IMR-90 (cell line): ENCODE data around the gene LMNTD2. TPM values are rescaled to one million over a fixed set of nuclear protein-coding genes. Genes with fewer than 3 reads are reported as not detected.
A peak's percentile ranks its signal among the peaks of the same experiment; 100 is the strongest.

ENCODE experiments used
- ATAC-seq: fragments of 200-7000 bp; cut with Tn5 transposase; 2 replicates; pipeline ENCODE4 v1.9.1; 2020; ENCODE audit warnings: low read depth, mild to moderate bottlenecking, moderate library complexity
- BruUV-seq: library from RNA; stranded (reverse); fragments of 400-500 nt; replicated peaks from 2 replicates; lab custom pipeline; 2021; lab: Mats Ljungman, UMichigan
- CTCF ChIA-PET: fragments of 300-600 bp; formaldehyde crosslinking; extraction: SDS; loops from one replicate; lab custom pipeline; 2021; ENCODE audit warnings: antibody characterized with exemption; lab: Yijun Ruan, JAX
- POLR2A ChIA-PET: fragments of 300-600 bp; sonication (Branson Sonifier 250); formaldehyde crosslinking; loops from one replicate; lab custom pipeline; 2022; ENCODE audit warnings: antibody characterized with exemption; ENCODE audit not compliant: unreplicated experiment; lab: Charles Lee
- DNase-seq: peaks from one replicate; pipeline ENCODE4 v3.0.0; 2013
- H2AFZ ChIP-seq: replicated peaks from 2 replicates; pipeline ENCODE3; 2013; ENCODE audit warnings: low read length, mild to moderate bottlenecking; ENCODE audit not compliant: poor library complexity
- H2AK5ac ChIP-seq: 2 replicates; pipeline ENCODE4 v1.6.1; 2013; ENCODE audit warnings: low read depth, low read length, inconsistent platforms
- H2AK9ac ChIP-seq: replicated peaks from 2 replicates; pipeline ENCODE3; 2013; ENCODE audit warnings: mild to moderate bottlenecking, low read depth, low read length, moderate library complexity; ENCODE audit not compliant: poor library complexity
- H2BK120ac ChIP-seq: 2 replicates; pipeline ENCODE4 v1.6.1; 2013; ENCODE audit warnings: low read depth, low read length, inconsistent platforms
- H2BK15ac ChIP-seq: 3 replicates; pipeline ENCODE4 v1.6.1; 2013; ENCODE audit warnings: low read depth, low read length, inconsistent platforms
- H2BK20ac ChIP-seq: 2 replicates; pipeline ENCODE4 v1.6.1; 2013; ENCODE audit warnings: low read depth, mild to moderate bottlenecking, inconsistent platforms, low read length, moderate library complexity
- H2BK5ac ChIP-seq: 2 replicates; pipeline ENCODE4 v1.6.1; 2013; ENCODE audit warnings: mild to moderate bottlenecking, low read depth, low read length, inconsistent platforms; ENCODE audit not compliant: poor library complexity, severe bottlenecking
- H3K14ac ChIP-seq: replicated peaks from 2 replicates; pipeline ENCODE4 v1.6.1; 2013; ENCODE audit warnings: low read depth, low read length, inconsistent platforms
- H3K18ac ChIP-seq: 2 replicates; pipeline ENCODE4 v1.6.1; 2013; ENCODE audit warnings: low read depth, low read length, control low read depth
- H3K23ac ChIP-seq: 2 replicates; pipeline ENCODE4 v1.6.1; 2013; ENCODE audit warnings: low read depth, low read length, inconsistent platforms
- H3K27ac ChIP-seq: 2 replicates; pipeline ENCODE4 v1.5.1; 2013; ENCODE audit warnings: mild to moderate bottlenecking, control low read depth, low read length; ENCODE audit not compliant: insufficient read depth
- H3K27me3 ChIP-seq: 2 replicates; pipeline ENCODE4 v1.6.1; 2013; ENCODE audit warnings: low read length; ENCODE audit not compliant: control insufficient read depth, insufficient read depth
- H3K36me3 ChIP-seq: 2 replicates; pipeline ENCODE4 v1.6.1; 2013; ENCODE audit warnings: low read length, mixed read lengths; ENCODE audit not compliant: control insufficient read depth, insufficient read depth
- H3K4ac ChIP-seq: 2 replicates; pipeline ENCODE4 v1.6.1; 2013; ENCODE audit warnings: low read depth, low read length, inconsistent platforms
- H3K4me1 ChIP-seq: 2 replicates; pipeline ENCODE4 v1.6.1; 2013; ENCODE audit warnings: low read length, mixed read lengths; ENCODE audit not compliant: control insufficient read depth, insufficient read depth
- H3K4me2 ChIP-seq: 2 replicates; pipeline ENCODE4 v1.6.1; 2013; ENCODE audit warnings: low read depth, mild to moderate bottlenecking, control low read depth, low read length, moderate library complexity
- H3K4me3 ChIP-seq: 2 replicates; pipeline ENCODE4 v1.5.1; 2013; ENCODE audit warnings: low read depth, mild to moderate bottlenecking, control low read depth, low read length, moderate library complexity; ENCODE audit not compliant: insufficient read depth
- H3K56ac ChIP-seq: 2 replicates; pipeline ENCODE4 v1.6.1; 2013; ENCODE audit warnings: low read length, inconsistent platforms; ENCODE audit not compliant: insufficient read depth; ENCODE audit errors: extremely low read depth
- H3K79me1 ChIP-seq, 2 experiments: 2 replicates each; pipeline ENCODE4 v1.6.1; 2013; ENCODE audit warnings: low read length in 2 of 2, inconsistent platforms in 1 of 2, low read depth in 1 of 2
- H3K9ac ChIP-seq: 2 replicates; pipeline ENCODE4 v1.6.1; 2013; ENCODE audit warnings: low read depth, low read length, control low read depth
- H3K9me1 ChIP-seq: 2 replicates; pipeline ENCODE4 v1.6.1; 2013; ENCODE audit warnings: low read length, inconsistent platforms; ENCODE audit not compliant: insufficient read depth
- H3K9me3 ChIP-seq: 2 replicates; pipeline ENCODE4 v1.6.1; 2013; ENCODE audit warnings: low read length; ENCODE audit not compliant: control insufficient read depth, insufficient read depth
- H4K20me1 ChIP-seq: 2 replicates; pipeline ENCODE4 v1.6.1; 2013; ENCODE audit warnings: low read length, inconsistent platforms; ENCODE audit not compliant: insufficient read depth
- H4K5ac ChIP-seq: 2 replicates; pipeline ENCODE4 v1.6.1; 2013; ENCODE audit warnings: mild to moderate bottlenecking, low read depth, low read length, control low read depth
- H4K8ac ChIP-seq, 2 experiments: 2 replicates each; pipeline ENCODE4 v1.6.1; 2013; ENCODE audit warnings: low read depth in 2 of 2, low read length in 2 of 2, control low read depth in 1 of 2, inconsistent platforms in 1 of 2
- H4K91ac ChIP-seq: 2 replicates; pipeline ENCODE4 v1.6.1; 2013; ENCODE audit warnings: low read depth, low read length, inconsistent platforms; ENCODE audit not compliant: insufficient read depth
- BHLHE40 ChIP-seq: fragments of 150-350 bp; IDR thresholded peaks from 2 replicates; pipeline ENCODE4 v1.6.1; 2016; ENCODE audit warnings: mild to moderate bottlenecking, low read depth, low read length
- CEBPB ChIP-seq: IDR thresholded peaks from 2 replicates; pipeline ENCODE4 v1.6.1; 2012; ENCODE audit warnings: low read depth, low read length, improper control_type of control experiment
- CHD1 ChIP-seq: IDR thresholded peaks from 2 replicates; pipeline ENCODE4 v1.6.1; 2012; ENCODE audit warnings: low read depth, low read length, improper control_type of control experiment
- CTCF ChIP-seq: conservative IDR thresholded peaks from 2 replicates; pipeline ENCODE4 v1.5.1; 2012; ENCODE audit warnings: mild to moderate bottlenecking, low read depth, low read length, improper control_type of control experiment
- ELK1 ChIP-seq: fragments of 150-350 bp; IDR thresholded peaks from 2 replicates; pipeline ENCODE4 v1.6.1; 2016; ENCODE audit warnings: low read depth, mild to moderate bottlenecking, low read length, moderate library complexity, borderline replicate concordance
- FOS ChIP-seq: fragments of 150-350 bp; IDR thresholded peaks from 2 replicates; pipeline ENCODE4 v1.6.1; 2016; ENCODE audit warnings: low read depth, low read length
- MAFK ChIP-seq: IDR thresholded peaks from 2 replicates; pipeline ENCODE4 v1.6.1; 2012; ENCODE audit warnings: low read depth, low read length, improper control_type of control experiment
- MAZ ChIP-seq: IDR thresholded peaks from 2 replicates; pipeline ENCODE4 v1.6.1; 2012; ENCODE audit warnings: low read depth, mild to moderate bottlenecking, low read length, improper control_type of control experiment, moderate library complexity, borderline replicate concordance
- MXI1 ChIP-seq: IDR thresholded peaks from 2 replicates; pipeline ENCODE4 v1.6.1; 2012; ENCODE audit warnings: low read depth, mild to moderate bottlenecking, low read length, moderate library complexity, borderline replicate concordance
- NFE2L2 ChIP-seq: fragments of 150-350 bp; IDR thresholded peaks from 2 replicates; pipeline ENCODE4 v1.6.1; 2016; ENCODE audit warnings: low read depth, mild to moderate bottlenecking, low read length
- POLR2A ChIP-seq: IDR thresholded peaks from 2 replicates; pipeline ENCODE4 v1.6.1; 2012; ENCODE audit warnings: mild to moderate bottlenecking, low read depth, low read length
- RAD21 ChIP-seq: IDR thresholded peaks from 2 replicates; pipeline ENCODE4 v1.6.1; 2012; ENCODE audit warnings: low read length, improper control_type of control experiment
- RCOR1 ChIP-seq: IDR thresholded peaks from 2 replicates; pipeline ENCODE4 v1.6.1; 2012; ENCODE audit warnings: mild to moderate bottlenecking, low read length, improper control_type of control experiment; ENCODE audit not compliant: insufficient replicate concordance
- RFX5 ChIP-seq: IDR thresholded peaks from 2 replicates; pipeline ENCODE4 v1.8.0; 2012; ENCODE audit warnings: low read depth, mild to moderate bottlenecking, low read length, moderate library complexity
- SMC3 ChIP-seq: fragments of 150-350 bp; IDR thresholded peaks from 2 replicates; pipeline ENCODE4 v1.6.1; 2016; ENCODE audit warnings: low read depth, mild to moderate bottlenecking, antibody characterized with exemption, low read length, moderate library complexity
- USF2 ChIP-seq: fragments of 150-350 bp; IDR thresholded peaks from 2 replicates; pipeline ENCODE4 v1.6.1; 2017; ENCODE audit warnings: mild to moderate bottlenecking, antibody characterized with exemption, low read length, low read depth
- WGBS, 2 experiments: methylation state at CpG; one replicate each; pipeline versions ENCODE4 v1.1.5 to v1.1.7; 2013; ENCODE audit warnings: missing lambda C conversion rate in 2 of 2; ENCODE audit not compliant: insufficient read length in 1 of 2; ENCODE audit errors: extremely low coverage in 2 of 2; 5-methylcytosine and 5-hydroxymethylcytosine counted together
- dilution Hi-C: fragments of 300-500 bp; cut with HindIII; formaldehyde crosslinking; loops from one replicate; pipeline ENCODE4 v1.14.3; 2018; ENCODE audit warnings: low sequenced_read_pairs; ENCODE audit not compliant: unreplicated experiment
- in situ Hi-C: fragments of 300-500 bp; cut with MboI; formaldehyde crosslinking; loops from 3 replicates; pipeline ENCODE4 v1.14.3; 2019; ENCODE audit warnings: low sequenced_read_pairs, inconsistent platforms, mixed read lengths
- intact Hi-C: fragments of 100-400 bp; cut with micrococcal nuclease; formaldehyde crosslinking; loops from 2 replicates; pipeline ENCODE4 v1.10.0; 2022
- polyA plus RNA-seq, 3 experiments: library from polyadenylated mRNA; depleted of rRNA; stranded (reverse); fragments of >200 nt; gene quantifications; 2 replicates each; pipeline ENCODE4 v1.2.3, GENCODE V29; 2012; ENCODE audit warnings: low replicate concordance in 1 of 3
- total RNA-seq: library from RNA; depleted of rRNA; stranded (reverse); fragments of >200 nt; gene quantifications from 2 replicates; pipeline ENCODE4 v1.2.3, GENCODE V29; 2012

Gene LMNTD2
- total and polyA plus RNA-seq, 2 of the 4 experiments (the other 2 are of a cell fraction) = 0.18 to 1.3 TPM

- H3K4ac ChIP-seq = no peak overlapping the region
- 93% methylated on average over 3 of the region's 18 CpGs; no CpG with 5 or more reads in 1 of the 2 experiments for WGBS, 2 experiments
These were observed 28.5 kb downstream of the LMNTD2 start for GRCh38 chr11:531919-532526.

More at GRCh38 chr11:531919-532526, 28.5 kb downstream of the LMNTD2 start:
- Histone ChIP-seq H2AK9ac (peak overlapping the region; percentile 57), H2BK15ac (no peak overlapping the region), H2BK120ac (no peak overlapping the region), H2BK5ac (no peak overlapping the region), H3K14ac (no peak overlapping the region), H3K9me3 (no peaks in the 10 kb centered on the region), H3K27ac (no peak overlapping the region), H3K36me3 (peaks cover 24% of the 10 kb centered on the region; the same call in 1 of the 2 replicates), H2AK5ac (no peak overlapping the region), H3K9me1 (peaks cover 2% of the 10 kb centered on the region; the same call in 1 of the 2 replicates), H3K18ac (no peak overlapping the region), H4K8ac (no peak overlapping the region), H3K79me1 (peaks cover 3 to 23% of the 10 kb centered on the region in 2 experiments; a peak in 3 of 4 replicates), H2AFZ (no peak overlapping the region), H3K4me3 (no peak overlapping the region), H4K5ac (no peak overlapping the region), H3K23ac (no peak overlapping the region), H2BK20ac (no peak overlapping the region), H3K56ac (no peak overlapping the region), H3K27me3 (no peaks in the 10 kb centered on the region), H4K91ac (no peak overlapping the region), H3K4me1 (peaks cover 8% of the 10 kb centered on the region), H3K4me2 (no peak overlapping the region), H4K20me1 (peaks cover 24% of the 10 kb centered on the region), H3K9ac (no peak overlapping the region)
- dilution Hi-C loops (no loop called here), in situ Hi-C loops (no loop called here), intact Hi-C loops (no loop called here)
- ChIA-PET POLR2A (no interaction called here), CTCF (no interaction called here)
- TF ChIP-seq BHLHE40 = no peak
- TF ChIP-seq USF2 = no peak
- TF ChIP-seq MXI1 = no peak
- TF ChIP-seq CTCF = no peak
- TF ChIP-seq RAD21 = no peak
- TF ChIP-seq MAZ = no peak
- TF ChIP-seq SMC3 = no peak
- TF ChIP-seq ELK1 = no peak
- TF ChIP-seq RCOR1 = no peak
- TF ChIP-seq CEBPB = no peak
- TF ChIP-seq CHD1 = no peak
- TF ChIP-seq POLR2A = no peak
- no peak for TF ChIP-seq FOS
- no peak for TF ChIP-seq MAFK
- TF ChIP-seq NFE2L2 = no peak
- no peak for TF ChIP-seq RFX5
- ATAC-seq (no peak), DNase-seq (no peak)
- no TSS peak for BruUV-seq
